GM23338 (cell line): ENCODE data around the gene BCL2. TPM values are rescaled to one million over a fixed set of nuclear protein-coding genes. Genes with fewer than 3 reads are reported as not detected.

Experiments
- ATAC-seq: fragments of 200-7000 bp; cut with Tn5 transposase; 3 replicates; pipeline ENCODE4 v1.9.1; 2020
- DNase-seq: peaks from one replicate; pipeline ENCODE4 v3.0.0-alpha.2; 2015; ENCODE audit warnings: low spot score
- H2AFZ ChIP-seq: fragments of 200-600 bp; sonication (generic); 2 replicates; pipeline ENCODE4 v1.8.0; 2016; ENCODE audit warnings: antibody characterized with exemption, mild to moderate bottlenecking, moderate library complexity
- H3F3A ChIP-seq: fragments of 200-600 bp; sonication (generic); replicated peaks from 2 replicates; pipeline ENCODE4 v1.8.0; 2017; ENCODE audit warnings: antibody characterized with exemption, mixed run types, low read depth
- H3K27ac ChIP-seq: fragments of 200-600 bp; sonication (generic); 2 replicates; pipeline ENCODE4 v1.6.1; 2016; ENCODE audit warnings: low read depth
- H3K27me3 ChIP-seq: fragments of 200-600 bp; sonication (generic); 2 replicates; pipeline ENCODE4 v1.8.0; 2016; ENCODE audit warnings: mild to moderate bottlenecking, mixed run types, moderate library complexity; ENCODE audit not compliant: insufficient read depth
- H3K36me3 ChIP-seq: fragments of 200-600 bp; sonication (generic); 2 replicates; pipeline ENCODE4 v1.8.0; 2016; ENCODE audit warnings: mild to moderate bottlenecking; ENCODE audit not compliant: insufficient read depth
- H3K4me1 ChIP-seq: fragments of 200-600 bp; sonication (generic); 2 replicates; pipeline ENCODE4 v1.8.0; 2016; ENCODE audit warnings: mild to moderate bottlenecking, moderate library complexity; ENCODE audit not compliant: insufficient read depth
- H3K4me2 ChIP-seq: fragments of 200-600 bp; sonication (generic); 2 replicates; pipeline ENCODE4 v1.7.1; 2017; ENCODE audit warnings: mixed run types
- H3K4me3 ChIP-seq: fragments of 200-600 bp; sonication (generic); 2 replicates; pipeline ENCODE4 v1.6.1; 2016; ENCODE audit warnings: mixed run types
- H3K79me2 ChIP-seq: fragments of 200-600 bp; sonication (generic); replicated peaks from 2 replicates; pipeline ENCODE4 v1.8.0; 2017; ENCODE audit warnings: mild to moderate bottlenecking; ENCODE audit not compliant: insufficient read depth
- H3K9me2 ChIP-seq: fragments of 200-600 bp; sonication (generic); 2 replicates; pipeline ENCODE4 v1.8.0; 2017; ENCODE audit not compliant: insufficient read depth
- H4K20me1 ChIP-seq: fragments of 200-600 bp; sonication (generic); replicated peaks from 2 replicates; pipeline ENCODE4 v1.8.0; 2017; ENCODE audit warnings: mild to moderate bottlenecking; ENCODE audit not compliant: insufficient read depth
- H3K27ac Mint-ChIP-seq: 2 replicates; pipeline ENCODE4 v1.8.0; 2020; ENCODE audit warnings: inconsistent platforms, mild to moderate bottlenecking, moderate library complexity, mixed read lengths
- H3K27me3 Mint-ChIP-seq: 3 replicates; pipeline ENCODE4 v1.8.0; 2022; ENCODE audit warnings: low read depth, mild to moderate bottlenecking, moderate library complexity, mixed read lengths, inconsistent platforms; ENCODE audit not compliant: insufficient read depth, poor library complexity
- H3K36me3 Mint-ChIP-seq: 3 replicates; pipeline ENCODE4 v1.8.0; 2021; ENCODE audit warnings: low read depth, mild to moderate bottlenecking, inconsistent platforms, moderate library complexity, mixed read lengths
- H3K4me1 Mint-ChIP-seq: 3 replicates; pipeline ENCODE4 v1.8.0; 2020; ENCODE audit warnings: mild to moderate bottlenecking, inconsistent platforms, mixed read lengths
- H3K4me3 Mint-ChIP-seq: 3 replicates; pipeline ENCODE4 v1.8.0; 2021; ENCODE audit warnings: moderate library complexity, mild to moderate bottlenecking, inconsistent platforms, mixed read lengths
- H3K9me3 Mint-ChIP-seq: 3 replicates; pipeline ENCODE4 v1.8.0; 2020; ENCODE audit warnings: moderate library complexity, mild to moderate bottlenecking, inconsistent platforms, mixed read lengths
- CREB1 ChIP-seq: fragments of 250-450 bp; sonication (Bioruptor Pico); IDR thresholded peaks from 2 replicates; pipeline ENCODE4 v1.5.0; 2020; ENCODE audit warnings: low read depth, mild to moderate bottlenecking, moderate library complexity
- CTCF ChIP-seq, 2 experiments: fragments of 200-600 bp in 1 of 2; sonication (generic) in 1 of 2; conservative IDR thresholded peaks; 2 replicates each; pipeline versions ENCODE4 v1.5.1 to v1.6.1; 2016 to 2017; ENCODE audit warnings: antibody characterized with exemption in 2 of 2, low read depth in 2 of 2, mild to moderate bottlenecking in 2 of 2, moderate library complexity in 1 of 2
- ETS1 ChIP-seq: IDR thresholded peaks from 2 replicates; pipeline ENCODE4 v1.6.1; 2016; ENCODE audit warnings: antibody characterized with exemption
- EZH2 ChIP-seq: fragments of 200-600 bp; sonication (generic); IDR thresholded peaks from one replicate; pipeline ENCODE4 v1.8.0; 2017; ENCODE audit warnings: antibody characterized with exemption, mild to moderate bottlenecking, low read depth; ENCODE audit not compliant: unreplicated experiment
- EZH2phosphoT487 ChIP-seq: fragments of 200-600 bp; sonication (generic); IDR thresholded peaks from one replicate; pipeline ENCODE4 v1.8.1; 2018; ENCODE audit warnings: antibody characterized with exemption; ENCODE audit not compliant: unreplicated experiment
- JUNB ChIP-seq: IDR thresholded peaks from one replicate; pipeline ENCODE4 v1.6.1; 2016; ENCODE audit warnings: antibody characterized with exemption; ENCODE audit not compliant: unreplicated experiment
- NANOG ChIP-seq: IDR thresholded peaks from 2 replicates; pipeline ENCODE4 v1.6.1; 2016; ENCODE audit warnings: antibody characterized with exemption, borderline replicate concordance
- POLR2AphosphoS5 ChIP-seq: IDR thresholded peaks from 2 replicates; pipeline ENCODE4 v1.6.1; 2016; ENCODE audit warnings: antibody characterized with exemption, low read depth
- REST ChIP-seq: IDR thresholded peaks from one replicate; pipeline ENCODE4 v1.6.1; 2018; ENCODE audit warnings: antibody characterized with exemption; ENCODE audit not compliant: unreplicated experiment
- STAT1 ChIP-seq: IDR thresholded peaks from one replicate; pipeline ENCODE4 v1.6.1; 2016; ENCODE audit warnings: antibody characterized with exemption; ENCODE audit not compliant: unreplicated experiment
- ZNF114 ChIP-seq: fragments of 250-450 bp; sonication (Bioruptor Pico); IDR thresholded peaks from 2 replicates; pipeline ENCODE4 v1.5.0; 2020; ENCODE audit warnings: mild to moderate bottlenecking, moderate library complexity
- ZNF331 ChIP-seq: fragments of 250-450 bp; sonication (Bioruptor Pico); IDR thresholded peaks from 2 replicates; pipeline ENCODE4 v1.5.0; 2020; ENCODE audit warnings: low read depth, mild to moderate bottlenecking, moderate library complexity
- ZNF462 ChIP-seq: fragments of 250-450 bp; sonication (Bioruptor Pico); IDR thresholded peaks from 2 replicates; pipeline ENCODE4 v1.5.0; 2020; ENCODE audit warnings: mild to moderate bottlenecking, moderate library complexity
- polyA plus RNA-seq: library from polyadenylated mRNA; unstranded; fragments of >200 nt; fragmentation: Nextera tagmentation; extraction: Ambion mirVana; gene quantifications from 2 replicates; pipeline ENCODE4 v1.2.1, GENCODE V29; 2016
- total RNA-seq: library from RNA; depleted of rRNA; stranded (reverse); fragments of >200 nt; shearing (Covaris generic); gene quantifications from 2 replicates; pipeline ENCODE4 v1.2.3, GENCODE V29; 2014

Gene BCL2
- total and polyA plus RNA-seq, 2 experiments from 2014 or later, result 1.2 to 4.0 TPM

GRCh38 chr18:63249771-63250170 lies 69.8 kb downstream of the BCL2 start:
- Histone ChIP-seq H3K79me2 (no peaks in the 10 kb centered on the region), H3K9me2 (0 out of 2 replicates have a peak, but pooled peaks cover 7% of the 10 kb centered on the region), H3K4me1 (no peaks in the 10 kb centered on the region), H3K36me3 (no peaks in the 10 kb centered on the region), H3K4me3 (no peak overlapping the region), H4K20me1 (no peaks in the 10 kb centered on the region), H3F3A (no peaks in the 10 kb centered on the region), H3K27ac (no peak overlapping the region), H3K4me2 (no peak overlapping the region), H2AFZ (no peak overlapping the region), H3K27me3 (no peaks in the 10 kb centered on the region)
- TF ChIP-seq NANOG (no peak), POLR2AphosphoS5 (no peak), STAT1 (no peak), ZNF462 (CRISPR knock-in tag) (no peak), CTCF (conservative IDR thresholded peaks at IDR 0.05; ENCODE audit: low read depth in 2 of 2) (no peak), ETS1 (no peak), ZNF114 (no peak), CREB1 (CRISPR knock-in tag) (no peak), JUNB (no peak), REST (no peak), ZNF331 (CRISPR knock-in tag) (no peak), EZH2phosphoT487 (no peak), EZH2 (no peak)
- Mint-ChIP-seq H3K4me1 (no peaks in the 10 kb centered on the region), H3K36me3 (no peaks in the 10 kb centered on the region), H3K27me3 (no peaks in the 10 kb centered on the region), H3K9me3 (peaks cover 3% of the 10 kb centered on the region; the same call in 1 of the 3 replicates), H3K4me3 (no peak overlapping the region), H3K27ac (no peak overlapping the region)
- DNase-seq (no peak), ATAC-seq (no peak)
